ENCODE data around the gene NUDT3. TPM values are rescaled to one million over a fixed set of nuclear protein-coding genes. Genes with fewer than 3 reads are reported as not detected.

The NUDT3 gene
- total and polyA plus RNA-seq, 9 of the 15 experiments (the other 6 are each of a cell fraction or from before 2014, with no cell fraction given), result 5.4 to 81.2 (median 56.4) TPM

DNA sequence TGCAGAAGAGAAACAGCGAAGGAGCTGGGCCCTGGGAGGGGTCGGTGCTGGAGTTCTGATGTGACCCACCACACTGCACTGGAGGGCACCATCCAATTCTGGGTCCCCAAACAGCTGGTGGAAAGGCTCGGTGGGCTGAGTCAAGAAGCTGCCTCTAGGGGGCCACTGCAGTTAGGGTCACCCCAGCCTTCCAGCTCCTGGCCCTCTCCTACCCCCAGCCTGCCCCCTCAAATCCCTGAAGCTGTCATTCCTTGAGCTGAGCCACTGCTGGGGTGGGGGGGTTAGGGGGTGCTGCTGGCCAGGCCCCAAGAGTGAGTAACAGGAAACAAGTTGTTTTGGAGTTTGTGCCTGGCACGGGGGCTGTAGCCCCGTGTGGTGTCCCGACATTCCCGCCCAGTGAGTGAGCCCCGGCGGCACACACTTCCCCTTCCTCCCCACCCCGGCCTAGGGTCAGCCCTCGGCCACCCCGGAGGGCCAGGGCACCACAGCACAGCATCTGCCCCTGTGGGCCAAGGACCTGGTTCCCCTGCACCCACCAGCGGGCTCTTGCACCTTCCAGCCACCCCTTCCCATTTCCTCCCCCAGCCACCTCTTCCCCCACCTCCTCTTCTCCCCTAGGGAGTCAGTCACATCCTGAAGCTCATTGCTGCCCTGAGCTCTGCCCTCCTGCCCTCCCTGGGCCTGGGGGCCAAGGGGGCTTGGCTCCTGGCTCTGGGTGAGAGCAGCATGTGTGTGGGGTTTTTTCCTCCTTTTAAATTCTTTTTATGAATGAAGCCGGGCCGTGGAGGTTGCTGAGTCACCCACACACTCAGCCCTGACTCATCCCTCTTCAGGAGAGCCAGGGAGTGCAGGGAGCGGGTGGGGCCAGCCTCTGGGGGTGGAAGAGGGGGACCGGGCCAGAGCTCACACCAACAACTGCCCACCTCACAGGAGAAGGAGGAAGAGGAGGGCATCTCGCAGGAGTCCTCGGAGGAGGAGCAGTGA lies 148.3 kb downstream of the NUDT3 start:
- WGBS (ENCODE audit: insufficient coverage, low coverage, missing lambda C conversion rate), result 11% methylated on average over 16 of the region's 19 CpGs
- peaks cover 5% of the 10 kb centered on the region for H3K9me1 ChIP-seq (ENCODE audit: control insufficient read depth, insufficient read depth, low read length)
- peaks cover 68% of the 10 kb centered on the region for H3K79me2 ChIP-seq (ENCODE audit: control insufficient read depth, insufficient read depth, low read length)
- no peaks in the 10 kb centered on the region; a peak in 1 of 5 replicates for H3K27me3 ChIP-seq (ENCODE audit: control insufficient read depth in 2 of 2, insufficient read depth in 2 of 2, low read length in 2 of 2)
- DNase-seq (ENCODE audit: extremely low read depth in 1 of 4, low spot score in 3 of 4) (peak; percentile 84 to 94 (median 88)), FAIRE-seq (peak; percentile 90), ATAC-seq (peak; percentile 70)
- peaks cover 78% of the 10 kb centered on the region for H3K36me3 ChIP-seq (ENCODE audit: control insufficient read depth, insufficient read depth, low read length)
- in situ Hi-C loops (cut with MboI) (no loop called here), intact Hi-C loops (cut with micrococcal nuclease) (loop anchor here (5.0 kb wide), 1 partner anchor 187 kb away; no protein-coding TSS in a partner anchor)
- H4K20me1 ChIP-seq (replicated peaks; ENCODE audit: control insufficient read depth, insufficient read depth, low read length), result peaks cover 57% of the 10 kb centered on the region
- H3K27ac ChIP-seq (ENCODE audit: extremely low read depth, low read depth, low read length), result peak overlapping the region; percentile 76
- ChIA-PET CTCF (ENCODE audit: low intra/inter-chr PET ratio) (interaction anchor here (0.8 kb wide), 1 partner anchor 54 kb away, joined by 4 read pairs; no protein-coding TSS in a partner anchor), POLR2A (interaction anchor here (0.5 to 1.9 kb wide), 9 partner anchors 15 to 1359 kb away, joined by 3 to 10 read pairs (median 7); no protein-coding TSS in a partner anchor)
- BruUV-seq (replicated peaks), result no TSS peak
- peaks cover 73 to 82% of the 10 kb centered on the region in 2 experiments for H3K4me1 ChIP-seq (replicated peaks in 1 of 2; ENCODE audit: control insufficient read depth in 2 of 2, insufficient read depth in 2 of 2, low read length in 2 of 2)
- peak overlapping the region; percentile 20 for H3K4me2 ChIP-seq (ENCODE audit: insufficient read depth, low read length)
- H3K9ac ChIP-seq (ENCODE audit: insufficient read depth in 1 of 2, low read depth in 2 of 2, low read length in 2 of 2), result peak overlapping the region; percentile 49 to 90; a peak in 3 of 4 replicates
- H3K4me3 ChIP-seq, result no peak overlapping the region
- H3K9me3 ChIP-seq (replicated peaks; ENCODE audit: control insufficient read depth, insufficient read depth, low read depth, low read length), result no peaks in the 10 kb centered on the region
- no peak overlapping the region for H2AFZ ChIP-seq (ENCODE audit: low read depth, low read length)
- TF ChIP-seq CBX2 (IDR thresholded peaks at IDR 0.05; ENCODE audit: insufficient read depth, low read length, poor library complexity, severe bottlenecking), result no peak
- TF ChIP-seq, protein P1, sequence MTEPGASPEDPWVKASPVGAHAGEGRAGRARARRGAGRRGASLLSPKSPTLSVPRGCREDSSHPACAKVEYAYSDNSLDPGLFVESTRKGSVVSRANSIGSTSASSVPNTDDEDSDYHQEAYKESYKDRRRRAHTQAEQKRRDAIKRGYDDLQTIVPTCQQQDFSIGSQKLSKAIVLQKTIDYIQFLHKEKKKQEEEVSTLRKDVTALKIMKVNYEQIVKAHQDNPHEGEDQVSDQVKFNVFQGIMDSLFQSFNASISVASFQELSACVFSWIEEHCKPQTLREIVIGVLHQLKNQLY (CRISPR knock-in tag; conservative IDR thresholded peaks at IDR 0.05), result no peak
- TF ChIP-seq CTCF (IDR thresholded peaks at IDR 0.05 in 2 of 3, conservative IDR thresholded peaks at IDR 0.05 in 1 of 3; ENCODE audit: insufficient read depth in 2 of 3, low read depth in 1 of 3, low read length in 3 of 3), result peak; percentile 57 to 77 (median 61)
- peak; percentile 99 for TF ChIP-seq FOSL1 (tag; conservative IDR thresholded peaks at IDR 0.05)
- peak; percentile 92 for TF ChIP-seq MAFK (IDR thresholded peaks at IDR 0.05; ENCODE audit: low read length)
- peak; percentile 31; the same call in 1 of the 2 replicates for TF ChIP-seq MEF2D (tag; conservative IDR thresholded peaks at IDR 0.05; ENCODE audit: low read depth)
- TF ChIP-seq CBFA2T3 (IDR thresholded peaks at IDR 0.05), result 0 out of 2 replicates have a peak, but pooled peaks have one; percentile 23
- TF ChIP-seq RBM22 (IDR thresholded peaks at IDR 0.05; ENCODE audit: low read depth, low read length, poor library complexity, severe bottlenecking), result peak; percentile 85
- peak; percentile 5 for TF ChIP-seq CCNT2 (IDR thresholded peaks at IDR 0.05; ENCODE audit: borderline replicate concordance, extremely low read depth, insufficient read length, low read depth, low read length)
- no peak for TF ChIP-seq ZNF589 (CRISPR knock-in tag; IDR thresholded peaks at IDR 0.05; ENCODE audit: low read depth)
- 0 out of 2 replicates have a peak, but pooled peaks have one; percentile 42 for TF ChIP-seq MIER1 (IDR thresholded peaks at IDR 0.05; ENCODE audit: low read depth)
- TF ChIP-seq PHF21A (IDR thresholded peaks at IDR 0.05; ENCODE audit: borderline replicate concordance, low read depth), result peak; percentile 31; the same call in 1 of the 2 replicates
- peak; percentile 40; the same call in 1 of the 2 replicates for TF ChIP-seq GATAD2B (IDR thresholded peaks at IDR 0.05; ENCODE audit: borderline replicate concordance)
- TF ChIP-seq BACH1 (tag; IDR thresholded peaks at IDR 0.05), result peak; percentile 96
- TF ChIP-seq MTA1 (IDR thresholded peaks at IDR 0.05; ENCODE audit: borderline replicate concordance), result 0 out of 2 replicates have a peak, but pooled peaks have one; percentile 30
- no peak for TF ChIP-seq ZNF695 (CRISPR knock-in tag; IDR thresholded peaks at IDR 0.05)
- 0 out of 2 replicates have a peak, but pooled peaks have one; percentile 27 for TF ChIP-seq CXXC5 (CRISPR knock-in tag; IDR thresholded peaks at IDR 0.05)
